Fibroblast of lung (primary cell): ENCODE measurements around the gene SLC25A20. TPM values are rescaled to one million over a fixed set of nuclear protein-coding genes. Genes with fewer than 3 reads are reported as not detected.

ENCODE experiments used
- DNase-seq, 2 donors: peaks; one replicate each; pipeline versions ENCODE4 v3.0.0 to v3.0.0-alpha.2; 2010; ENCODE audit warnings: low read depth in 2 of 2
- H2AFZ ChIP-seq: 2 replicates; pipeline ENCODE4 v1.5.1; 2012; ENCODE audit warnings: low read length, control low read depth, inconsistent platforms
- H3K27ac ChIP-seq: 2 replicates; pipeline ENCODE4 v1.5.1; 2011; ENCODE audit warnings: low read length, control low read depth; ENCODE audit not compliant: insufficient read depth
- H3K27me3 ChIP-seq: 2 replicates; pipeline ENCODE4 v1.5.1; 2011; ENCODE audit warnings: mild to moderate bottlenecking, low read length; ENCODE audit not compliant: control insufficient read depth, insufficient read depth
- H3K36me3 ChIP-seq: 2 replicates; pipeline ENCODE4 v1.5.1; 2011; ENCODE audit warnings: low read length; ENCODE audit not compliant: control insufficient read depth, insufficient read depth
- H3K4me1 ChIP-seq: 2 replicates; pipeline ENCODE4 v1.5.1; 2011; ENCODE audit warnings: low read length; ENCODE audit not compliant: control insufficient read depth, insufficient read depth; ENCODE audit errors: extremely low read depth
- H3K4me2 ChIP-seq: 2 replicates; pipeline ENCODE4 v1.5.1; 2011; ENCODE audit warnings: low read length, control low read depth; ENCODE audit not compliant: insufficient read depth; ENCODE audit errors: extremely low read depth
- H3K4me3 ChIP-seq, 4 experiments: fragments of 200-600 bp in 1 of 4; sonication (generic) in 1 of 4; replicated peaks in 1 of 4; 2 replicates each; pipeline ENCODE4 v1.5.1; 2011 to 2016; ENCODE audit warnings: low read length in 4 of 4, low read depth in 3 of 4, mild to moderate bottlenecking in 3 of 4, control low read depth in 2 of 4, inconsistent platforms in 1 of 4, mixed read lengths in 1 of 4; ENCODE audit not compliant: insufficient read depth in 1 of 4; ENCODE audit errors: control extremely low read depth in 1 of 4
- H3K79me2 ChIP-seq: 2 replicates; pipeline ENCODE4 v1.5.1; 2012; ENCODE audit warnings: mild to moderate bottlenecking, low read length, inconsistent platforms; ENCODE audit not compliant: control insufficient read depth, insufficient read depth
- H3K9ac ChIP-seq: 2 replicates; pipeline ENCODE4 v1.5.1; 2011; ENCODE audit warnings: mild to moderate bottlenecking, low read length, control low read depth; ENCODE audit not compliant: insufficient read depth
- H3K9me3 ChIP-seq: 2 replicates; pipeline ENCODE4 v1.5.1; 2012; ENCODE audit warnings: low read depth, low read length; ENCODE audit not compliant: control insufficient read depth, insufficient read depth
- H4K20me1 ChIP-seq: 2 replicates; pipeline ENCODE4 v1.5.1; 2011; ENCODE audit warnings: low read length; ENCODE audit not compliant: control insufficient read depth, insufficient read depth; ENCODE audit errors: extremely low read depth
- EZH2 ChIP-seq: IDR thresholded peaks from 2 replicates; pipeline ENCODE4 v1.5.1; 2012; ENCODE audit warnings: low read length, control low read depth, mild to moderate bottlenecking; ENCODE audit errors: missing control alignments
- polyA plus RNA-seq, 2 donors: library from polyadenylated mRNA; depleted of rRNA in 1 of 2; stranded (reverse) in 1 of 2; unstranded in 1 of 2; fragments of >200 nt; gene quantifications; 2 replicates each; pipeline ENCODE4 v1.2.1, GENCODE V29; 2011 to 2012; ENCODE audit warnings: missing spikeins in 1 of 2
- total RNA-seq: library from RNA; depleted of rRNA; stranded (reverse); fragments of >200 nt; gene quantifications from 2 replicates; pipeline ENCODE4 v1.2.1, GENCODE V29; 2014
- TF ChIP-seq, protein P1 (sequence below), 2 donors: IDR thresholded peaks in 1 of 2; conservative IDR thresholded peaks in 1 of 2; 1 replicate in 1 of 2; 2 replicates in 1 of 2; pipeline ENCODE4 v1.5.1; 2011 to 2012; ENCODE audit warnings: low read length in 2 of 2, control low read depth in 1 of 2, inconsistent platforms in 1 of 2, low read depth in 1 of 2, mild to moderate bottlenecking in 1 of 2

Gene SLC25A20
- total and polyA plus RNA-seq, 2 donors (not counting 1 experiment from before 2014, with no cell fraction given): 25.1 to 40.3 TPM

DNA sequence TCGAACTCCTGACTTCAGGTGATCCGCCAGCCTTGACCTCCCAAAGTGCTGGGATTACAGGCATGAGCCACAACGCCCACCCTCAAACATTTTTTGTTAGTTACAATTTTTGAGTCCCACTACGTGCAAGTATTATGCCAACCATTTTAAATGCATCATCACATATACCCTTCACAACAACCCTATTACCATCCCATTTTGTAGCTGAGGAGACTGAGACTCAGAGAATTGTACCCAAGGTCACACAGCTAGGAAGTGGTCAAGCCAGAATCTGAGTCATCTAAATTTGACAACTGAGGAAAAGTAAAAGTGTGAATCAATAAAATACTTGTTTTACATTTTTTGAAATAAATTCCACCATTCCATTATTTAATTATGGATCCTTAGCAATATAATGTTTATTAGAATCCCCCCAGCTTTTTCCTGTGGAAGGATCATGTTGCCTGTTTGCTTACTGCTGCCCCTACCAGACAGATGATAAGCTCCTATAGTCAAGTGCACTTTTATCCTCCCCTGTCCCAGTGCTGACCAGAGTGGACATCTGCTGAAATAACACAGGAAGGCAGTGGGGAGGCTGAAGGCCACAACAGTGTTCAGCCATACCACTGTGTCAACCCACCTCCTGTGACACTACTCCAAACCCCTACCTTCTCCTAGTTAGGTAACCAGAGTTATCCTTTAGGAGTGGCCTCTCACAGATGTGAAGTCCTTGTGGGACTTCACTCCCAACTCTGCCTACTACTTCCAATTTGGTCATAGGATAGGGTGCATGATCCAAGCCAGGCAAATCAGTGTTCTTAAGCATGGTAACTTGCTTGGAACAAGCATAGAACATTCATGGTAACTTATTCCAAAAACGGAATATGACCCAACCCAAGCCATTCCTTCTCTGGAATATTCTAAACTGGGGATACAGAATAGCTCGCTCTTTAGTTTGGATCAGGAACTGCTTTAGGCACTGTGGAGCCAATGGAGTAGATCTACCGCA, 79.2 kb downstream of the SLC25A20 start:
- no peak overlapping the region for H3K4me3 ChIP-seq
- H3K79me2 ChIP-seq: peaks cover 12% of the 10 kb centered on the region
- H4K20me1 ChIP-seq: no peaks in the 10 kb centered on the region
- TF ChIP-seq, protein P1, sequence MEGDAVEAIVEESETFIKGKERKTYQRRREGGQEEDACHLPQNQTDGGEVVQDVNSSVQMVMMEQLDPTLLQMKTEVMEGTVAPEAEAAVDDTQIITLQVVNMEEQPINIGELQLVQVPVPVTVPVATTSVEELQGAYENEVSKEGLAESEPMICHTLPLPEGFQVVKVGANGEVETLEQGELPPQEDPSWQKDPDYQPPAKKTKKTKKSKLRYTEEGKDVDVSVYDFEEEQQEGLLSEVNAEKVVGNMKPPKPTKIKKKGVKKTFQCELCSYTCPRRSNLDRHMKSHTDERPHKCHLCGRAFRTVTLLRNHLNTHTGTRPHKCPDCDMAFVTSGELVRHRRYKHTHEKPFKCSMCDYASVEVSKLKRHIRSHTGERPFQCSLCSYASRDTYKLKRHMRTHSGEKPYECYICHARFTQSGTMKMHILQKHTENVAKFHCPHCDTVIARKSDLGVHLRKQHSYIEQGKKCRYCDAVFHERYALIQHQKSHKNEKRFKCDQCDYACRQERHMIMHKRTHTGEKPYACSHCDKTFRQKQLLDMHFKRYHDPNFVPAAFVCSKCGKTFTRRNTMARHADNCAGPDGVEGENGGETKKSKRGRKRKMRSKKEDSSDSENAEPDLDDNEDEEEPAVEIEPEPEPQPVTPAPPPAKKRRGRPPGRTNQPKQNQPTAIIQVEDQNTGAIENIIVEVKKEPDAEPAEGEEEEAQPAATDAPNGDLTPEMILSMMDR (conservative IDR thresholded peaks at IDR 0.05 in 1 of 2, IDR thresholded peaks at IDR 0.05 in 1 of 2; ENCODE audit: low read depth in 1 of 2, low read length in 2 of 2): no peak
- no peak for TF ChIP-seq EZH2
- no peaks in the 10 kb centered on the region for H3K9me3 ChIP-seq
- no peak overlapping the region for H3K27ac ChIP-seq
- no peak overlapping the region for H3K4me2 ChIP-seq
- no peak overlapping the region for H2AFZ ChIP-seq
- peaks cover 6% of the 10 kb centered on the region for H3K4me1 ChIP-seq
- no peak for DNase-seq
- H3K9ac ChIP-seq: no peak overlapping the region
- no peaks in the 10 kb centered on the region for H3K27me3 ChIP-seq
- no peaks in the 10 kb centered on the region for H3K36me3 ChIP-seq

DNA sequence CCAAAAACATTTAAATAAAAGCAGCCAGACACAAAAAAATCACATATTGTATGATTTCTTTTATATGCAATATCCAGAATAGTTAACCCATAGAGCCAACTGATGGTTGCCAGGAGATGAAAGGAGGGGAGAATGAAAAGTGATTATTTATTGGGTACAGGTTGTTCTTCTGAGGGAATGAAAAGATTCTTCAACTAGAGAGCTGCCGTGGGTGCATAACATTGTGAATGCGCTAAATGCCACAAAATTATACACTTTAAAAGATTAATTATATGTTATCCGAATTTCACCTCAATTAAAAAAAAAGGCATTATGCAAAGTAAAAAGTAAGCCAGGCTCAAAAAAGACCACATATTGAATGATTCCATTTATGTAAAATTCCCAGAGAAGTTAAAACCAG, 87.2 kb downstream of the SLC25A20 start:
- Histone ChIP-seq H3K4me1 (no peaks in the 10 kb centered on the region), H3K27ac (no peak overlapping the region), H2AFZ (no peak overlapping the region), H3K27me3 (no peaks in the 10 kb centered on the region), H4K20me1 (no peaks in the 10 kb centered on the region), H3K4me3 (no peak overlapping the region), H3K36me3 (no peaks in the 10 kb centered on the region), H3K9me3 (no peaks in the 10 kb centered on the region), H3K9ac (no peak overlapping the region), H3K4me2 (no peak overlapping the region), H3K79me2 (peaks cover 5% of the 10 kb centered on the region)
- TF ChIP-seq, protein P1 (conservative IDR thresholded peaks at IDR 0.05 in 1 of 2, IDR thresholded peaks at IDR 0.05 in 1 of 2; ENCODE audit: low read depth in 1 of 2, low read length in 2 of 2): no peak
- TF ChIP-seq EZH2: no peak
- no peak for DNase-seq

Other genes with a start within 250 kb of the SLC25A20 start
- gene CELSR3, start 236.0 kb downstream of the SLC25A20 start, total RNA-seq: 0.77 and 2.1 TPM in 2 replicates
- 0.34 and 0.44 TPM in 2 replicates for gene CELSR3, start 236.0 kb downstream of the SLC25A20 start, polyA plus RNA-seq
- gene NCKIPSD, start 213.0 kb downstream of the SLC25A20 start, total RNA-seq: 15.4 and 23.3 TPM in 2 replicates
- gene NCKIPSD, start 213.0 kb downstream of the SLC25A20 start, polyA plus RNA-seq: 14.6 and 19.6 TPM in 2 replicates
- gene IP6K2, start 181.7 kb downstream of the SLC25A20 start, total RNA-seq: 40.3 and 53.5 TPM in 2 replicates
- gene IP6K2, start 181.7 kb downstream of the SLC25A20 start, polyA plus RNA-seq: 58.9 and 64.1 TPM in 2 replicates
- 17.8 and 18.7 TPM in 2 replicates for gene PRKAR2A, start 51.0 kb downstream of the SLC25A20 start, total RNA-seq
- 19.1 and 22.3 TPM in 2 replicates for gene PRKAR2A, start 51.0 kb downstream of the SLC25A20 start, polyA plus RNA-seq
- gene ARIH2, start 20.0 kb upstream of the SLC25A20 start, total RNA-seq: 80.1 and 91.7 TPM in 2 replicates
- gene ARIH2, start 20.0 kb upstream of the SLC25A20 start, polyA plus RNA-seq: 65.8 and 71.4 TPM in 2 replicates
- gene P4HTM, start 91.4 kb upstream of the SLC25A20 start, total RNA-seq: 33.4 and 46.7 TPM in 2 replicates
- 16.0 and 16.2 TPM in 2 replicates for gene P4HTM, start 91.4 kb upstream of the SLC25A20 start, polyA plus RNA-seq
- gene WDR6, start 108.5 kb upstream of the SLC25A20 start, total RNA-seq: 59.6 and 77.9 TPM in 2 replicates
- 58.7 and 68.2 TPM in 2 replicates for gene WDR6, start 108.5 kb upstream of the SLC25A20 start, polyA plus RNA-seq
- gene DALRD3, start 119.7 kb upstream of the SLC25A20 start, total RNA-seq: 53.4 and 70.2 TPM in 2 replicates
- gene DALRD3, start 119.7 kb upstream of the SLC25A20 start, polyA plus RNA-seq: 40.2 and 50.8 TPM in 2 replicates
- gene NDUFAF3, start 123.2 kb upstream of the SLC25A20 start, total RNA-seq: 71.1 and 113 TPM in 2 replicates
- 57.3 and 69.1 TPM in 2 replicates for gene NDUFAF3, start 123.2 kb upstream of the SLC25A20 start, polyA plus RNA-seq
- gene IMPDH2, start 130.5 kb upstream of the SLC25A20 start, total RNA-seq: 448 and 560 TPM in 2 replicates
- 187 and 203 TPM in 2 replicates for gene IMPDH2, start 130.5 kb upstream of the SLC25A20 start, polyA plus RNA-seq
- gene QRICH1, start 195.2 kb upstream of the SLC25A20 start, total RNA-seq: 50.3 and 59.0 TPM in 2 replicates
- gene QRICH1, start 195.2 kb upstream of the SLC25A20 start, polyA plus RNA-seq: 48.7 and 71.6 TPM in 2 replicates
- 292 and 304 TPM in 2 replicates for gene QARS1, start 205.9 kb upstream of the SLC25A20 start, total RNA-seq
- gene QARS1, start 205.9 kb upstream of the SLC25A20 start, polyA plus RNA-seq: 164 and 166 TPM in 2 replicates
- 49.1 and 53.8 TPM in 2 replicates for gene USP19, start 221.9 kb upstream of the SLC25A20 start, total RNA-seq
- gene USP19, start 221.9 kb upstream of the SLC25A20 start, polyA plus RNA-seq: 23.3 and 25.0 TPM in 2 replicates
- gene LAMB2, start 234.2 kb upstream of the SLC25A20 start, total RNA-seq: 747 and 1,026 TPM in 2 replicates
- 285 and 375 TPM in 2 replicates for gene LAMB2, start 234.2 kb upstream of the SLC25A20 start, polyA plus RNA-seq